Forelimb muscle (tissue), 1 donor: ENCODE measurements around the gene B3GALT4. TPM values are rescaled to one million over a fixed set of nuclear protein-coding genes. Genes with fewer than 3 reads are reported as not detected.
A peak's percentile ranks its signal among the peaks of the same experiment; 100 is the strongest.
"Not testable (repeated sequence)": the region's sequence is repeated elsewhere in the genome, so short reads cannot be mapped to it uniquely, and the experiment has no call there.

Source experiments
- DNase-seq: peaks from one replicate; pipeline ENCODE4 v3.0.0-alpha.2; 2013; ENCODE audit warnings: low read depth
- polyA plus RNA-seq: library from polyadenylated mRNA; unstranded; fragments of 120-200 nt; gene quantifications from one replicate; pipeline ENCODE4 v1.2.1, GENCODE V29; 2013; ENCODE audit not compliant: insufficient read length

B3GALT4 gene
- polyA plus RNA-seq, 1 donor: 1.6 TPM

DNA sequence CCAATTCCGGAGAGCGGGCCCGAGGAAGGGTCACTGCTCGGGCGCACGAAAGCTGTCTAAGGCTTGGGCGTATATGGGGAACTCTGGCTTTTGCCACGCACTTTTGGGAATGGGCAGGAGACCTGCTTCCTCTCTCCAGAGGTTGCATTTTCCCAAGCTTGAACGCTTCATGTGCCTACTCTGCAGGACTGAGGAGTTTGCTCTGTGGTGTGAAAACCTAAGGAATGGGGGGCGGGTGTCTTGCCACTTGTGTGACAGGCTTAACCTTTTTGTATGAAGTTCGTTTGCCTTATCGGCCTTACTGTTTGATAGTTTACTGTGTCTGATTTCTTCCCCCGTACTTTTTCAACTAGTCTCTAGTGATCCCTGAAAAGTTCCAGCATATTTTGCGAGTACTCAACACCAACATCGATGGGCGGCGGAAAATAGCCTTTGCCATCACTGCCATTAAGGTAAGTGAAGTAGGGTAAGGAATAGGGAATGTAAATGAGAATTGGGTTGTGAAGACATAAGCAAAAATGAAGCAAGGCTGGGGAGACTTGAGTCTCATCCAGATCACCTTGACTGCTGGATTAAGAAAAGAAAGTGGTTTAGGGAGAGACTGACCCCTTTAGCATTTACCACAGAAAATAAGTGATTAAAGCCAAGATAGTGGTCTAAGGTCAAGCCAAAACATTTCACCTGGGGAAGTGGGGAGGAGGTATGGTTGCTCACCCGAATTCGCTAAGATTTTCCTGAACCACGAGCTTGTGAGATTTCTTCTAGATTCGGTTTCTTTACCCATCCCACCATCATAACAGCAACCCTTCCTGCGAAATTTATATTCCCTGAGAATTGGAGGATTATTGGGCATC lies 4.4 kb upstream of the B3GALT4 start:
- no peak for DNase-seq

DNA sequence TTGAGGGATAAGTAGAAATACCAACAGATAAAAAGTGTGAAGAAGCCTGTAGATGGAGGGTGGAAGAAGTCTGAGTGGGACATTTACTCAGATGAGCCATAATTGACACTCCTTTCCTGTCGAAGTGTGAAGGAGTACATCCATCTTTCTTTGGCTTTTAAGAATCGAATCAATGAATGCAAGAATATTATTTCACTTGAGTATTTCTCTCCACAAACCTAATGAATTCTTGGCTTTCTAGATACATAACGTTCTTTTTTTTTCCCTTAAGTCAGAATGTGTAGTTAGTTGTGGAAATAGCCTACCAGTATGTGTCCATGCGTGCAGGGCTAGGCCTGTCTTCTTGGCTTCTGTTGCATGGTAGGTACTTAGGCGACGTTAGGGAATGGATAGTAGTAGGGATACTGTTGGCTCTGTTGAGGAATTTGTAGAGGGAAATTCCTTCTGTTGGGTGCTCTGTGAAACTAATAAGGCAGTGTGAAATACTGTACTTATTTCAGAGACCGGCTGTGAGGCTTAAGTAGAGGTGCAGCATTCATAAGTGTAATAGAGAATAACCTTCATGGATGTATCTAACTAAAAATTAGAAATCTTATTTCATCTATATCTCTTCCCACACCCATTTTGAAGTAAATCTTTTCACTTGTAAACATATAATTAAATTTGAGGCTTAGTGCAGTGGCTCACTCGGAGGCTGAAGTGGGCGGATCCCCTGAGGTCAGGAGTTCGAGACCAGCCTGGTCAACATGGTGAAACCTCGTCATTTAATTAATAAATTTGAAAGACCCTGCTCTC lies 3.6 kb upstream of the B3GALT4 start:
- no peak for DNase-seq

DNA sequence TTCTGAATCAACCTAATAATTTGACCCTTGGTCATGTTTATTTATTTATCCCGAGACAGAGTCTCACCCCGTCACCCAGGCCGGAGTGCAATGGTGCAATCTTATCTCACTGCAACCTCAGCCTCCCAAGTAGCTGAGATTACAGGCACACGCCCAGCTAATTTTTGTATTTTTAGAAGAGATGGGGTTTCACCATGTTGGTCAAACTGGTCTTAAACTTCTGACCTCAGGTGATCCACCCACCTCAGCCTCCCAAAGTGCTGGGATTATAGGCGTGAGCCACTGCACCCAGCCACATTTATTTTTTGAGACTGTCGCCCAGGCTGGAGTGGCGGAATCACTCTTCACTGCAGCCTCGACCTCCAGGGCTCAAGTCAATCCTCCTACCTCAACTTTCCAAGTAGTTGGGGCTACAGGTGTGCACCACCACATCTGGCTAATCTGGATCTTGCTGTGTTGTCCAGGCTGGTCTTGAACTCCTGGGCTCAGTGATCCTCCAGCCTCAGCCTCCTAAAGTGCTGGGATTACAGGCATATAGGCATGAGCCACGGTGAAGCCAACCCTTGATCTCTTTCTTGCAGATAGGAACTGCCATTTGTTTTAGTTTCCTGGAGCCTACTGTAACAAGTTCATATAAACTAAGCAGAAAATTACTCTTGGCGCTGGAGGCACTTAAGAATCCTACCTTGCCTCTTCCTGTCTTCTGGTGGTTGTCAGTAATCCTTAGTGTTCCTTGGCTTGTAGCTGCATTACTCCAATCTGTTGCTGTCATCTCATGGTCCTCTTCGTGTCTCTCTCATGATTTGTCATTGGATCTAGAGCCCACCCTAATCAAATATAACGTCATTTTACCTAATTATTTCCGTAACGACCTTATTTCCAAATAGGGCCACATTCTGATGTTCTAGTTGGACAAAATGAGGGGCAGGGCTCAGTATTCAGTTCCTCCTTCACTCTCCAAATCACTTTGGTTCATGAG lies 2.7 kb upstream of the B3GALT4 start:
- no peak for DNase-seq

DNA sequence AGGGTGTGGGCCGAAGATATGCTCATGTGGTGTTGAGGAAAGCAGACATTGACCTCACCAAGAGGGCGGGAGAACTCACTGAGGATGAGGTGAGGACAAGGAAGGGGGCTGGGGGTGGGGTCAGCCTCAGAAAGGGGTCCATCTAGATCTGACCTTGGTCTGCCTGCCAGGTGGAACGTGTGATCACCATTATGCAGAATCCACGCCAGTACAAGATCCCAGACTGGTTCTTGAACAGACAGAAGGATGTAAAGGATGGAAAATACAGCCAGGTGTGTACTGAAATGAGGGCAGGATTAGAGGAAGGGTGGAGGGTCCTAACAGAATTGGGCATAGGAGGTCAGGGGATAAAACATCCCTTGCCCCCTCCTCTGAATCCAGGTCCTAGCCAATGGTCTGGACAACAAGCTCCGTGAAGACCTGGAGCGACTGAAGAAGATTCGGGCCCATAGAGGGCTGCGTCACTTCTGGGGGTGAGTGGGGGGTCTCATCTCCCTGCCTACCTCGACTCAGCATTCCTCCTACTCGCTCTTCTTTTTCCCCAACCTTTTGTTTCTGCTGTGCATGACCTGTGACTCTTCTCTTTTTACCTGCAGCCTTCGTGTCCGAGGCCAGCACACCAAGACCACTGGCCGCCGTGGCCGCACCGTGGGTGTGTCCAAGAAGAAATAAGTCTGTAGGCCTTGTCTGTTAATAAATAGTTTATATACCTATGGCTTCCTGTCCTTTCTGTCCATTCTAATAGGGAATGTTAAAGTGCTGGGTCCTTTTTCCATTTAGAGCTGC lies 935 bp upstream of the B3GALT4 start:
- DNase-seq: not testable (repeated sequence)

DNA sequence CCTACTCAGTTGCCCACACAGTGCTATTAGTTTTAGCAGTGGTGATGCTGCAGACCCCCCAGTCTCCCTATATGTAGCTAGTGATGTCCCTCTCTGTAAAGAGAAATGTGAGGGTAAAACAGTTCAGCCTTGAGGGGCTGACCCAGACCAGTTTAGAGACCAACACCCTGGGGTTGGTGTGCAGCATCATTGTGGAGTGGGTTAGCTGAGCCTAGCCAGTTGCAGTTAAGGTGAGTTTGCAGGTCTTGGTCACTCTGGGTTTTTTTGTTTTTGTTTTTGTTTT lies 401 bp upstream of the B3GALT4 start:
- DNase-seq: no peak

DNA sequence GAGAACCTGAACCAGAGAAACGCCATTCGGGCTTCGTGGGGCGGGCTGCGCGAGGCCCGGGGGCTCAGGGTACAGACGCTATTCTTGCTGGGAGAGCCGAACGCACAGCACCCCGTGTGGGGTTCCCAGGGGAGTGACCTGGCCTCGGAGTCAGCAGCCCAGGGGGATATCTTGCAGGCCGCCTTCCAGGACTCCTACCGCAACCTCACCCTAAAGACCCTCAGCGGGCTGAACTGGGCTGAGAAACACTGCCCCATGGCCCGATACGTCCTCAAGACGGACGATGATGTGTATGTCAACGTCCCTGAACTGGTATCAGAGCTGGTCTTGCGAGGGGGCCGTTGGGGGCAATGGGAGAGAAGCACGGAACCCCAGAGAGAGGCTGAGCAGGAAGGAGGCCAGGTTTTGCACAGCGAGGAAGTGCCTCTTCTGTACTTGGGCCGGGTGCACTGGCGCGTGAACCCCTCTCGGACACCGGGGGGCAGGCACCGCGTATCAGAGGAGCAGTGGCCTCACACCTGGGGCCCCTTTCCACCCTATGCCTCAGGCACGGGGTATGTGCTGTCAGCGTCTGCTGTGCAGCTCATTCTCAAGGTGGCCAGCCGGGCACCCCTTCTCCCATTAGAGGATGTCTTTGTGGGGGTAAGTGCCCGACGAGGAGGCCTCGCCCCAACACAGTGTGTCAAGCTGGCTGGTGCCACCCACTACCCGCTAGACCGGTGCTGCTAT lies 904 bp downstream of the B3GALT4 start:
- no peak for DNase-seq

DNA sequence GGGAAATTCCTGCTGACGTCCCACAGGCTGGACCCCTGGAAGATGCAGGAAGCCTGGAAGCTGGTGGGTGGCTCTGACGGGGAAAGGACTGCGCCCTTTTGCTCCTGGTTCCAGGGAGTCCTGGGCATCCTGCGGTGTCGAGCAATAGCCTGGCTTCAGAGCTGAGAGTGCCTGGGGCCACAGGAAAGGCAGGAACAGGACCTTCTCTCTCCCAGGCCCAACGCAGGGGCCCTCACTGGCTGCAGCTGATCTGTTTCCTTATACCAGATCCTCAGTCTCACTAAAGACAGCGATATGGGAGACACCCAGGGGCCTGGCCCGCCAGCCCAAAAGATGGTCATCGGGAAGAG lies 1.4 kb downstream of the B3GALT4 start:
- DNase-seq: no peak

DNA sequence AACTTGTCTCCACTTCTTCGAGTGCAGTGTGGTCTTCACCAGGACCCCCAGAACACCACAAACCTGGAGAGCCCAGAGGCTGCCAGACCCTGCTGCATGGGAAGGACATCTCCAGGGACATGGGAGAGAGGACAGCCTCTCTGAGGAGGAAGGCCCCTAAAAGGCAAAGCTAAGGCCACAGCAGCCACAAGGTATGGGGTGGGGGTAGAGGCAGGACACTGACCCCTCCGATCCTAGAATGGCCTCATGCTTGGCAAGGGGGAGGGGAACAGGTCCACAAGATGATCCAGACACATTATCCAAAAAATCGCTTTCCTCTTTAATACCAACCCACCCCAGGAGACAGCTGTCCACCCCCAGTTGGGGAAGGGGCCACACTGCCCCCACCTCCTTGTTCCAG lies 1.9 kb downstream of the B3GALT4 start:
- DNase-seq: no peak

DNA sequence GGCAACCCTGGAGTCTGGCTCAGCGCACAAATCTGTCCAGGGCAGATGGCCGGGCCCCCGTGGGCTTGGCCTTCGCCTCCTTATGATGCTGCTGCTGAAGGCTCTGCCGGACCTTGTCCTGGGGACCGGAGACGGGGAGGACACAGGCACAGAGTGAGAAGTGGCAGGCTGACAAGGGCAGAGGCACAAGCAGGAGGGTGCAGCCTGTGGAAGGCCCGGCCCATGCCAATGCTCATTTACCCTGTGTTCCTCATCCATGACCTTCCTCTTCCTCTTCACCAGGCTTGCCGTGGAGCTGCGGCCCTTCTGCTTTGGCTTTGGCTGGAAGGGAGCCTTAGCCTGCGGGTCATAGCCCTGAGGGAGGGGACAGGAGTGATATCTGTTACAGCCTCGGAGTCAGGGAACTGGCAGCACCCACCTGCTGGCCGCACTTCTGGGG lies 2.4 kb downstream of the B3GALT4 start:
- no peak for DNase-seq

DNA sequence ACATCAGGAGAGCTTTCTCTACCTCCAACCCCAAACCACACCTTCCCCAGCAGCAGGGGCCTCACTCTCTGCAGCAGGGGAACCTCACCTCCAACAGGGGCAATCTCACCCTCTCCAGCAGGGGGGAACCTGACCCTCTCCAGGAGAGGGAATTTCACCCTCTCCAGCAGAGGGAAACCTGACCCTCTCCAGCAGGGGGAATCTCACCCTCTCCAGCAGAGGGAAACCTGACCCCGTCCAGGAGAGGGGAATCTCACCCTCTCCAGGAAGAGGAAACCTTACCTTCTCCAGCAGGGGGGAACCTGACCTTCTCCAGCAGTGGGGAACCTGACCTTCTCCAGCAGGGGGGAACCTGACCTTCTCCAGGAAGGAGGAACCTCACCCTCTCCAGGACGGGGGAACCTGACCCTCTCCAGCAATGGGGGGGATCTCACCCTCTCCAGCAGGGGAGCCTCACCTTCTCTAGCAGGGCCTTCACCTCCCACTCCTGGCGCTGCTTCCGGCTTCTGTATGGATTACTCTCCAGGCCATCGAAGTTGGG lies 3.1 kb downstream of the B3GALT4 start:
- no peak for DNase-seq

DNA sequence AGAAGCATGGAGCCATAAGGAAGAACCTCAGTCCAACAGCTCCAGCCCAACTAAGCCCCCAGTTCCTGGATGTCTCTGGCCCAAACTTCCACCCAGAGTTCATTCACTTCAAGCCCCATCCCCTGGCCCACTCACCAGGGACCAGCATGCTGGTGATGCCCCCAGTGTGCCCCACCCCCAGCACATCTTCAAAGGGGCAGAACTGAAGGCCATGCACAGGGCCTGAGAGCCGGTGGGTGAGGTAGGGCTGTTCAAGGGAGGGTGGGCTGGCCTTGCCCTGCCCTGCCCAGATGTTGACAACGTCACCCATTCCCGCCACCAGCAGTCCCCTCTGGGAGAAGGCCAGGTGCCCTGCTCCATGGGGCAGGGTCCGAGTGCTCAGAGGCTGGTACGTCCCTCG lies 3.6 kb downstream of the B3GALT4 start:
- DNase-seq: no peak

DNA sequence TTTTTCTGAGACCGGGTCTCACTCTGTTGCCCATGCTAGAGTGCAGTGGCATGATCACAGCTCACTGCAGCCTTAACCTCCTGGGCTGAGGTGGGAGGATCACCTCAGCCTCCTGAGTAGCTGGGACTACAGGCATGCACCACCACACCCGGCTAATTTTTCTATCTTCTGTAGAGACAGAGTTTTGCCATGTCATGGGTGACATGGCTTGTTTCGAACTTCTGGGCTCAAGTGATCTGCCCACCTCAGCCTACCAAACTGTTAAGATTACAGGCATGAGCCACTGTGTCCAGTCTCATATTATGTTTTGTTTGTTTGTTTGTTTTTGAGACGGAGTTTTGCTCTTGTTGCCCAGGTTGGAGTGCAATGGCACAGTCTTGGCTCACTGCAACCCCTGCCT lies 8.3 kb downstream of the B3GALT4 start:
- DNase-seq: not testable (repeated sequence)

DNA sequence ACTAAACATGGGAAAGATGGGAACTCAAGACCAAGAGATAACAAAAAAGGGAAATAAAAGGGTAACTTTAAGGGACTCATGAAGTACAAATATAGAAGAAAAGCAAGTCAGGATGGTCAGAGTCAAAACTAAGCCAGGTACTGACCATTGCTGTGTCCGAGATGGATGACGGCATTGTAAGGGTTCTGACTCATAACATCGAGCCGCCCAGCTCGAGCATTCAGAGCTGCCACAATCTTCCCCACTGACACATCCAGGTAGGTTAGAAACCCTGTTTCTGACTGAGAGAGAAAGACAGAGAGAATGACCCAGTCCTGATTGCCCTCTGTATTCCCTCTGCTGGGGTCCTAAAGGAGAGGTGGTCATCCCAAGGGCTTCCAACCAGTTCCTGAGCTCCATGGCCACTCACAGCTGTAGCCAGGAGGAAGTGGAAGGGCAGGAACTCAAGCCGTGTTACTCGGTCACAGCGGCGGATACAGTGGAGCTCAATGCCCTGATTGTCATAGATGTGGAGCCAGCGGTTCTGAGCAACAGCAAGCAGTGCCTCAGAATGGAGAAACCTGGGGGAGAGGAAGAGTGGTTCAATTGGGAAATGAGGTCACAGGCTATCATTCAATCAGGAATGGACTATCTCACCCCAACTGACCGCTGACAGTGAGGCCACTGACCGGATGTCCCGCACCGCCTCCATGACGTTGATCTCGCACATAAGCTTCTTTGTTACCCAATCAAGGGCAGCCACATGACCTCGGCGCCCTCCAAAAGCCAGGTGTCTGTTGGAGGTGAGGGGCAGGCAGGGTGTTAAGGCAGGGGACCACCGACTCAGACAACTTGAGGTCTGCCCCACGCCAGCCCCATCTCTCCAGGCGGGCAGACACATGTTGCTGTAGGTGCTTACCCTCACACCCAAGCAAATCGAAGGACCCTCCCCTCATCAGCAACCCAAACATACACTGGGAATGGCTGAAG lies 10.3 kb downstream of the B3GALT4 start:
- DNase-seq: no peak

DNA sequence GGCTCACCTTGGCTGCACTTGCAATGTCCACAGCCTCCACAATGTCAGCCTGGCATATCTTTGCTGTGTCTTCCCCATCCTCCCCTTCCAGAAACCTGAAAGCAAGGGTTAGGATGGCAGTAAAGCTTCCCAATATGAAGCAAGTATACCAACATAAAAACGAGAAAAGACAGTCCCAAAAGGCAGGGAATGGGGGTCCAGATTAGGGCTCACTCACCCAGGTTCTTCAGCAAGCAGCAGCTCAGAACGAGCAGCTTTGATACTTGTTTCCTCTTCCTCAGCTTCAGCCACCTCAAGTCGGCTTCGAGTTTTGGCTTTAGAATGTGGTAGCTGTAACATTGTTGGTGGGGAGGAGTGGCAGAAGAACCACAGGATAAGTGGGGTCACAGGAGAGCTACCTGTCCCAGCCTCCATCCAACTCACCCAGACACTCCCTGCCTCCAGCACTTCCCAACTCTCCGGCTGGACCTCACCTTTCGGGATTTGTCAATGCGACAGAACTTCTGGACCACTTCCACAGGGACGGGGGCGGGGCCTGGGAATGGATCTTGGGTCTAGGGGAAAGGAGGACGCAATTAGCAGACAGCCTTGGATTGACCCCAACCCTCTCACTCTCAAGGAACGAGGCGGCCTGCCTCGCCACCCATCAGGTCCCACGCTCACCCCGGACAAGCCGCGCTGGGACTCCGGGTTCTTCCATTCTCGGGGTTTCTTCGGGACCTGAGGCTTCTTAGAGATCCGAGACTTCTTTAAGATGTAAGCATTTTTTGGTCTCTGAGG lies 11.4 kb downstream of the B3GALT4 start:
- DNase-seq: no peak

DNA sequence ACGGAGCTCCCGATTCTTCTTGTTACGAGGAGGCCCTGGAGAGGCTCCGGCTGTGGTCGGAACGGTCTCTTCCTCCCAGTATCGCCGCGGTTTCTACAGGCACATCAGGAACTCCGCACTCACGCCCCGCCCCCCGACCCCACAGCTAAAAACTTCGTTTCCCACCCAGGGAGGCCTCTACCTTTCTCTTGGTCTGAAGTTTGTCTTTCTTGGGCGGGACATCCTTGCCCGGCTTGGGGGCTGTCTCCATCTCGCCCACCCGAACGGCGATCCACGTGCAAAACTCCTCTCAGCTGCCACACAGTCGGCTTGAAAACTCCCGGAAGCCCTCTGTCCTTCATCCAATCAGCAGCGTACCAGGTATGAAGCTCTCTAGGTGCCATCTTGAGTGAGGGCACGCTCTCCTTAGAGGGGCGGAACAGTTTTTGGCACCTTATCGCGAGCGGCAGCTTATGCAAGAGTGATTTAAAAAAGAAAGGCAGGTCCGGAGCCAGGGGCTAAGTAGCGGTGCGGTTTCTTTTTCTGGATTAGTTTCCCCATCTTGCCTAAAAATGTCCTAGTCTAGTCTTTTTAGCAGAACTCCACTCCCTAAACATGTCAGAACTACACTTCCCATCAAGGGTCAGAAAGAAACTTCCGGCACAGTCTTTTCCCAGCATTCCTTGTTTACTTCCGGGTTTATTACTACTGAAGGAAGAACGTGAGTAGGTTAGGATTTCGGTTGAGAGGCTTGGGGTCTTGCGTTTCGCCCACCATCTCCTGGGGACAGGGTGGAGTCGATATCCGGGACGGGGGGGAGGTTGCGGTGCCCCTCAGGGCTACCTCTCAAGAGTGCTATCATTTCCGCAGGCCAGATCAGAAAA lies 12.2 kb downstream of the B3GALT4 start, which contains the start of the genes PFDN6 and WDR46:
Gene PFDN6 (plus strand): TSS at position 681 of the 863 bp plus-strand sequence. CDS start 256 bp downstream, outside the sequence.
Gene WDR46 (minus strand): TSS at position 319 of the 863 bp plus-strand sequence. CDS start 69 bp downstream, at position 250.
- DNase-seq: peak; percentile 95

DNA sequence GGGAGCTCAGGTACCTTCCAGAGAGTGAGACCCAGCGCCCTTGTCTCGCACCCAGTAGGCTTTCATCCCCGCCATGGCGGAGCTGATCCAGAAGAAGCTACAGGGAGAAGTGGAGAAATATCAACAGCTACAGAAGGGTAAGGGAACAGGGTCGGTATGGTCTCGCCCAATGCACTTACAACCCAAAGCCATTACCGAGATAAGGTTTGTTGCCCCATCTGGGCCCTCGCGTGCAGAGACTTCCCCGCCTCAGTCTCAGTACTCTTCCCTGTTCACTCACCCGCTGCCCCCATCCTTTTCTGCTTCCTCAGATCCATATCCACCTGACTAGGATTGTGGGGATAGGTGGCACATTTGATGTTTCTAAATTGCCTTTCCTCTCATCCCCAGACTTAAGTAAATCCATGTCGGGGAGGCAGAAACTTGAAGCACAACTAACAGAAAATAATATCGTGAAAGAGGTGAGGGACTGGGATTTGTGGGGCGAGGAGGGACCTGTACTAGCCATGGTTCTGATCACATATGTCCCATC lies 12.9 kb downstream of the B3GALT4 start:
- DNase-seq: no peak

DNA sequence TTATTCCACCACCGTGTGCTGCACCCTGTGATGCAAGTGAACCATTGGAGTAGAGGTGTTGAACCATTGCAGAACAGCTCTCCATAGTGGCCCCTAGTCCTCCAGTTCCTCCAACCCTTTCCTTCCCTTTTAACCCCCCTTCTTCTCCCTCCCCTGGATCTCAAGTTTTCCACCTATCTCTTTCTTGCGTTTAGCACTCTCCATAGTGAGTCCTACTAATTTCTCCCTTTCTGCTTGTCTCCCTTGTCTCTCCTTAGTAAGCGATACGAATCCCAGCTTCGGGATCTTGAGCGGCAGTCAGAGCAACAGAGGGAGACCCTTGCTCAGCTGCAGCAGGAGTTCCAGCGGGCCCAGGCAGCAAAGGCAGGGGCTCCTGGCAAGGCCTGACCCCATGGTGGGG lies 13.5 kb downstream of the B3GALT4 start:
- no peak for DNase-seq
